Epithelial cell of prostate (primary cell): ENCODE measurements around the gene PPP1R12B.
"Not testable (repeated sequence)": the region's sequence is repeated elsewhere in the genome, so short reads cannot be mapped to it uniquely, and the experiment has no call there.

Experiments used
- DNase-seq: peaks from one replicate; pipeline ENCODE4 v3.0.0-alpha.2; 2011; ENCODE audit warnings: low read depth, low spot score
- H3K27ac ChIP-seq: fragments of 450-650 bp; 2 replicates; pipeline ENCODE4 v1.5.1; 2017; ENCODE audit warnings: mild to moderate bottlenecking

The PPP1R12B gene

GRCh38 chr1:202571719-202572339, 223.3 kb downstream of the PPP1R12B start:
- no peak overlapping the region for H3K27ac ChIP-seq
- no peak for DNase-seq

GRCh38 chr1:202572867-202573266, 224.4 kb downstream of the PPP1R12B start:
- no peak overlapping the region for H3K27ac ChIP-seq
- DNase-seq: no peak

GRCh38 chr1:202575918-202576653, 227.6 kb downstream of the PPP1R12B start:
- H3K27ac ChIP-seq: peak overlapping the region; percentile 73
- no peak for DNase-seq

- peak overlapping the region; percentile 73 for H3K27ac ChIP-seq
- DNase-seq: no peak
Observed at GRCh38 chr1:202576816-202577215, 228.3 kb downstream of the PPP1R12B start.

- DNase-seq: no peak
- H3K27ac ChIP-seq: peak overlapping the region; percentile 73
Observed at GRCh38 chr1:202577381-202577780, 228.9 kb downstream of the PPP1R12B start.

- no peak for DNase-seq
- peak overlapping the region; percentile 73 for H3K27ac ChIP-seq
Observed at GRCh38 chr1:202578001-202578504, 229.6 kb downstream of the PPP1R12B start.

- peak overlapping the region; percentile 73 for H3K27ac ChIP-seq
- DNase-seq: no peak
Observed at GRCh38 chr1:202578565-202578964, 230.1 kb downstream of the PPP1R12B start.

- no peak overlapping the region for H3K27ac ChIP-seq
- DNase-seq: no peak
Observed at GRCh38 chr1:202579806-202580205, 231.3 kb downstream of the PPP1R12B start.

GRCh38 chr1:202580619-202581018, 232.1 kb downstream of the PPP1R12B start:
- no peak overlapping the region for H3K27ac ChIP-seq
- DNase-seq: no peak

- DNase-seq, H3K27ac ChIP-seq: not testable (repeated sequence)
Observed at GRCh38 chr1:202582350-202582749, 233.9 kb downstream of the PPP1R12B start.

GRCh38 chr1:202584707-202585589, 236.4 kb downstream of the PPP1R12B start:
- H3K27ac ChIP-seq: no peak overlapping the region
- no peak for DNase-seq

GRCh38 chr1:202585590-202585933, 237.1 kb downstream of the PPP1R12B start:
- H3K27ac ChIP-seq: peak overlapping the region; percentile 96

GRCh38 chr1:202586018-202586821, 237.7 kb downstream of the PPP1R12B start:
- no peak for DNase-seq
- H3K27ac ChIP-seq: peak overlapping the region; percentile 96

More at GRCh38 chr1:202585590-202585933, 237.1 kb downstream of the PPP1R12B start:
- no peak for DNase-seq

- H3K27ac ChIP-seq: peak overlapping the region; percentile 96
- DNase-seq: no peak
Observed at GRCh38 chr1:202586871-202587270, 238.4 kb downstream of the PPP1R12B start.

- peak overlapping the region; percentile 96 for H3K27ac ChIP-seq
- no peak for DNase-seq
Observed at GRCh38 chr1:202587859-202588485, 239.5 kb downstream of the PPP1R12B start.

GRCh38 chr1:202588503-202589189, 240.1 kb downstream of the PPP1R12B start:
- no peak for DNase-seq
- peak overlapping the region; percentile 96 for H3K27ac ChIP-seq

- peak; percentile 94 for DNase-seq
- H3K27ac ChIP-seq: peak overlapping the region; percentile 96
Observed at GRCh38 chr1:202589190-202589930, 240.9 kb downstream of the PPP1R12B start.

GRCh38 chr1:202590126-202590525, 241.6 kb downstream of the PPP1R12B start:
- peak overlapping the region; percentile 96 for H3K27ac ChIP-seq
- DNase-seq: no peak
